ENCODE measurements around the gene SPEN.
A peak's percentile ranks its signal among the peaks of the same experiment; 100 is the strongest.

The SPEN gene

DNA sequence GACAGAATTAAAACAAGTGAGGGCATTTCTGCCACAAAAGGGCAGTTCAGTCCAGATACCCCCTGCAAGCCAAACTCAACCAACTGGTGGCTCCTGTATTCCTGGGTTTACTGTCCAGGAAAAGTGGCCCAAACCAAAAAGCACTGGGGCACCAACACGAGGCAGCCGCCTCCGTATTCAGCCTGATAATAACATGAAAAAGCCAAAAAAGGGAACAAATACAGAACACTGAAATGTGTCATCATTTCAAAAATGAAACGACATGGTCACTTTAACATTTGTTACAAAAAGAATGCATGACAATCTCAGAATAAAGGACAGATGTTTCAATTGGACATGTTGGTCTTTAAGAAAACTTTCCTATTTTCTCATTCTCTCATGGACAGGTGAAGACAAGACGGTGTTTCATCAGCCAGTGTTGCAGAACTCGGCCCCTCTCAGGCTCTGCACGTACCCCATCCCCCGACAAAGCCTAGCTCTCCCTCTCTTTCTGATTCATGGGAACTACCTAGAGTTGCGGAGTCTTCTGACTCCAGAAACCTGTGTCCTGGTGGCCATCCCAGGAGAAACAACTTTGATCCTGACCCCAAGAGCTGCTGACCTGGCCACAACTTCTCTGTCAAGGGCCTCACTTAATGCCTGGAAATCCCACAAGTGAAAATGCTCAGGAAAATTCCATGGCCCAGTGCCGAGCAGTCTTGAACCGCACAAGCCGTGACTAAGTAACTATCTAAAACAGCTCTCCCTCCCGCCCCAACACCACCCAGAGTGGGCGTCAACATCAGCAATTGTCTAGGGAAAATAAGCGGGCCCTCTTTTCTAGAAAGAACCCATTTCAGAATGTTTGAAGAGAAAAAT is 101.3 kb downstream of the SPEN start:
- DNase-seq (ENCODE audit: low read depth): no peak

DNA sequence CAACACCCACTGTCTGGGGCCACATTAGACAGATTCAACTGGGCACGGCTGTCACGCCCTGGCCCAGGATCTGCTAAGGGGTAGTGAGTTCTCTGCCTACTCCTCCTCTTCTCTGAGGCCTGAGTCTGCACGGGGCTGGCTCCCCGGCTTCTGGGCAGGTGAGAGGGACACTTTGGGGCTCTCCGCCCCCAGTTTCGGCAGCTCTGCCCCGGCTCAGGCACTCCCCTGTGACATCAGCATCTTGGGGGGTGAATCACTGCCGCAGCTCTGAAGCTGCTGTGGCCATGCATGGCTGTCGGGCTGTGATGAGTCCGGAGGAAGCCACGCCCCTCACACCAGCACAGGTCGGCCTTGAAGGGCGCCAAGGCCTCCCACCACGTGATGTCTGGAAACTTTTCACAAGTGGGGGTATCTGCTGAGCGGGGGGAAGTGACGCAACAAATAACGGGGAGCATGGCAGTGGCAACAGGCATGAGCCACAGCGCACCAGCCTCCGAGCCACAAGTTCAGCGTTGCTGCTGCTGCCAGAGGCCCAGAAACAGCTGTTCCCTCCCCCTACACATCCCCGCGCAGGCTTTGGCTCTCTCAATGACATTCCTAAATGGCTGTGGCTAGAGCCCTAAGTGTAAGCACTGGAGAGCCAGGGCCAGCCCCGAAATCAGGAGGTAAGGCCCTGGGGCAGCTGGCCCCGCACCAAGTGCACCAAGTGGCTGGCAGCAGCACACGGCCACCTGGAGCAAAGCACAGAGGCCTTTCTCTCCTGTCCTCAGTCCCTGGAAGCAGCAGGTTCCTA is 102.1 kb downstream of the SPEN start:
- DNase-seq (ENCODE audit: low read depth): peak; percentile 79

DNA sequence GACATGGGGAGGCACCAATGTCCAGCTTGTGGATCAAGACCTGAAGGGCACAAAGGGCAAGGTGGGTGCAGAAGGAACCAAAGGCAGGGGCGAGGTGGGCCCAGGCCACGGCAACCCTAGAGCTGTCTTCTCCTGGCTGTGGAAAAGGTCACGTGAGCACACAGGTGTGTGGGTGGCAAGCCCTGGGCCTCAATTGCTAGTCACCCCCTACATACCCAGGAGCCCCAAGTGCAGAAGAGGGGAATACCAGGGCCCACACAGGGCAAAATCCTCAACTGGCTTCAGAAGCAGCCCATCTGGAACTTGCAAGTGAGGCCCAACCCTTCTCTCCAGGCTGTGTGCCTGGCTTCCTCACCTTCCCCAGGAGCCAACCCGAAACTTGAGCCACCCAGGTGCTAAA is 102.8 kb downstream of the SPEN start:
- peak; percentile 18 for DNase-seq (ENCODE audit: low read depth)

DNA sequence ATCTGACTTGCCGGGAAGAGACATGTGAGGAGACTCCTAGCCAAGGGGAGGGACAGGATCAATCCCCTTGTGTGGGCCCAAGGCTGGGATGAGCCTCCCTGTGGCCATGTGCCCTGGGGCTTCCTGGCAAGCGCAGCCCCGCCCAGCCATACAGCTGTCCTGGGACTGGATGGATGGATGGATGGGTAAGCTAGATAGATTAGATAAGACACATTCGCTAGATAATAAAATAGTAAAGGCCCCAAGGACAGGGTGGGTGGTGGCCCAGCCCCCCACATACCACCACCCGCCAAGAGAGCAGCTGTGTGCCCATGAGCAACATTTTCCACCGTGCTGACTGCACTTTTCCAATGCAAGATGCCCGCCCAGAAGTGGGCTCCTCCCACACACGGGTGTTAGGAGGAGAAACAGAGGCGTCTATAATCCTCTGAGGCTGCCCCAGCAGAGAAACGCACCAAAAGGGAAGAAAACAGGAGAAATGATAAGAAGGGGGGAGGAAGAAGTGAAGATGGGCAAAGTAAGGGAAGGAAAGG is 103.3 kb downstream of the SPEN start:
- DNase-seq (ENCODE audit: low read depth): peak; percentile 62

DNA sequence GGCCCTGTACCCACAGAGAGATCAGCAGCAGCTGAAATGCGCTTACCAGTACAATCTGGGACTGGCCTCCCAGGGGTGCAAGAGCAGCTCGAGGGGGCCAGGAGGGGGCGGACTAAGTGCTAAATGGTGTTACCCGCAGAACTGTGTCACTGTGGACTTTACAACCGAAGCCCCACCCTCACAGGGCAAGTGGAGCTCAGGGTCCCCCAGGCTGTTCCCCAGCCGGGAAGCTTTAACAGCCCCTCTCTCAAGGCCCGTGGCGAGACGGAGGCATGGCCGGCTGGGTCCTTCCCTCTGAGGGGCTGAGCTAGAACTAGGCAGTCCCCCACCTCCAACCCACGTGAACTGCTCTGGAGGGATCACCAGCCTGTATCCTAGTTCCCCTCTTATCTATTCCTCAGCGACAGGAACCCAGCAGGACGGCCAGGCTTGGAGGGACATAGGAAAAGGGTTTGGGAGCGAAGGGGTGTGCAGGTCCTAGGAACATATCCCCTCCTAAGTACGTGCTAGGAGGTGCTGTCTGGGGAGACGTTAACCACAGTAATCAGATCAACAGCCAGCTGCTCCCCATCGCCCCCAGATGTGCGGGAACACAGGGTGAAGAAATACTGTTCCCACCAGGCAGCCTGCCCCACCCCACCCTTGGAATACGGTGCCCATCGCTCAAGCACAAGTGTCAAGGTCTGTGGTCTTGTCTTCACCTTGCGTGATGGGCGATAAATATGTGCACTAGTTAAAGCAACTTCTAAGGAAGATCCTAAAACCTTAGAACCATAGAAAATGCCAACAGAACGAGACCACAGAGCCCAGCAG is 104.0 kb downstream of the SPEN start:
- DNase-seq (ENCODE audit: low read depth): peak; percentile 32

DNA sequence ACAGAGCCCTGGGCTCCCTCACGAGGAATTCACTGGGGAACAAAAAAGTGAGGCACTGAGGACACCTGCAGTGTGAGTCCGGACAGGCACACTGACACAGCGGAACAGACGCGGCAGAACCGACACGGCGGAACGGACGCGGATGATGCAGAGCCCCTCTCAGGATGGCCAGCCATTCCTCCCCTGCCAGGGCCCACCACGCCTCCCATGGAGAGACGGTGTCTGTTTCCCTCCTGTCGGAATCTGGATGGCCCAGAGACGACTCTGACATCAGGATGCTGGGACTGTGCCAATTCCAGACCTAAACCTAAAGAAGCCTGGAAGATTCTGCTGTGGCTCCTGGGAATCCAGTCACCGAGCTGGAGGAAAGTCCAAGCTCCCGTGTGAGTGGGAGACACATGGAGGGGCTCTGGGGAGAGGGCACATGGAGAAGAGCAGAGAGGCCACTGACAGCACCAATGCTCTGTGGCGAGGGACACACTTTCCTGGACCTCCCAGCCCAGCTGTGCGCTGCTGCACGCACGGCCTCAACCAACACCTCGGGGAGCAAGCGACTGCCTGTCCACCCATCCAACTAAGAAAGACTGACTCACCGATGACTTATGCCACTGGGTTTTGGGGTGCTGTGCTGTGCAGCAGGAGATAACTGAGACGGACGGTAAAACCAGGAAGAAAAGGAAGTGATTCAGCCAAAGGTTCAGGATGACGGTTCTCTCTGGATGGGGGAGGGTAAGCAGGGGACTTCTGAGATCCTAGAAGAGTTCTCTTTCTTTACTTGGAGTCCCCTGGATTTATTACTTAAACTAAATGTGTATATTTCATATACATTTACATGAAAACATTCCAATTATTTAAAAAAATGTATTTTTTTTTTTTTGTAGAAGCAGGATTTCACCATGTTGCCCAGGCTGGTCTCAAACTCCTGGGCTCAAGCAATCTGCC is 105.1 kb downstream of the SPEN start:
- no peak for DNase-seq (ENCODE audit: low read depth)

DNA sequence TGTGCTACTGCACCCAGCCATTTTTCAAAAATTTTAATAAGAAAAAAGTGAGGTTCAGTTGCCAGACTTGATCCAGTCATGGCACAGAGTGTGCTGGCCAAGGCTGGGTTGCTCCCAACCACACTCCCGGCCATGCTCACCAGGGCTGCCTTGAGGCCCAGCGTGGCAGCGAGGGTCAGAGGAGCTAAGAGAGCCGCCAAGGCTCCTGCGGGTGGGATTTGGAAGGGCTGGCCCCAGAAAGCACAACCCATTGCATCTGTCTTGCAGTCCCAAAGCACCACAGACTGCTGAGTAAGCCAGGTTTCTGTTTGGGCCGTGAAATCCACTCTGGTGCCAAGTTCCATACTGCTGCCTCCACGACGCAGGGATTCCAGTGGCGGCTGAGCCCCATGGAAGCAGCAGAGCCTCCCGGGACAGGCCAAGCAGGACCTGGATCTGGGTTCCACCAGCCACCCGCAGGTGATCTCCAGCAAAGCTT is 105.8 kb downstream of the SPEN start:
- DNase-seq (ENCODE audit: low read depth): no peak

DNA sequence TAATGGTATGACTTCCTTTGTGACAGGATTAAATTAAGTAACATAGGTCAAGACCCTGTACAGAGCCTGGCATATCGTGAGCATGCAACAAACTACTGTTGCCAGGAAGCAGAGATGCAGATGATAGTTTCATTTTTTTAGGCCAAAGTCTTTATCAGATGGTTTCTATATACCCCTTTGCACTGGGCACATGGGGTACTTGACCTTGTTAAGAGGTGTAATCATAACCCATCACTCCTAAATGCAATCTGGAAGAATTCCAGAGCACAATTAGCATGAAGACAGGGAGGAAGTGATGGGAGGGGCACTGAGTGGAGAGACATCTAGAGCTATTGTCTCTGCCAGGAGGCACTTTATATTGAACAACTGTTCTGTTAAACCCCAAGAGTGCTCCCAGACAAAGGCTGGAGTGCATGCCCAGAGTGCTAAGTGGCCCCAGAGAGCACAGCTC is 106.3 kb downstream of the SPEN start:
- DNase-seq (ENCODE audit: low read depth): no peak

DNA sequence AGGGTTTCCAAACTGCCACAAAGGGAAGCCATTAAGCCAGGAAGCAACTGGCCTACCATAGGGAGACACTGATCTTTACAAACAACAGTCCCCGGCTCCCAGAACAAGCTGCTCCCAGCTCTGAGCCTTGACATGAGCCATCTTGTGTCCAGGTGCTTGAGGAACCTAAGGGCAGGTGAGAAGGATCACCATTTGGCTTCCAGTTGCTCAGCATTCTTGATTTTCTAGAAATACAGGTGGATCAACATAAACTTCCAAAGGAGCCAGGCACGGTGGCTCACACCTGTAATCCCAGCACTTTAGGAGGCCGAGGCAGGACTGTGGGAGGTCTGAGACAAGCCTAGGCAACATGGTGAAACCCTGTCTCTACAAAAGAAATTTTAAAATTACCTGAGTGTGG is 106.8 kb downstream of the SPEN start:
- DNase-seq (ENCODE audit: low read depth): no peak

DNA sequence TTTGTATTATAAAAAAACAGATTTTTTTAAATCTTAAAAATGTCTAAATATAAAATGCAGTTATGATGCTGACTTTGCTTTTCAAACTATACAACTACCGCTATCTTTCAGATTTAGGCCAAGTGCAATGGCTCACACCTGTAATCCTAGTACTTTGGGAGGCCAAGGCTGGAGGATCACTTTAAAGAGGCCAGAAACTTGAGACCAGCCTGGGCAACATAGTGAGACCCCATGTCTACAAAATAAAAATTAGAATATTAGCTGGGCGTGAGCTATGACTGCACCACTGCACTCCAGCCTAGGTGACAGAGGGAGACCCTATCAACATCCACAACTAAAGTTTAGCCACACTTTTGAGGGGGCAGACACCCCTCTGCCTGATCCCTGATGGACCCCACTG is 108.0 kb downstream of the SPEN start:
- DNase-seq (ENCODE audit: low read depth): no peak

DNA sequence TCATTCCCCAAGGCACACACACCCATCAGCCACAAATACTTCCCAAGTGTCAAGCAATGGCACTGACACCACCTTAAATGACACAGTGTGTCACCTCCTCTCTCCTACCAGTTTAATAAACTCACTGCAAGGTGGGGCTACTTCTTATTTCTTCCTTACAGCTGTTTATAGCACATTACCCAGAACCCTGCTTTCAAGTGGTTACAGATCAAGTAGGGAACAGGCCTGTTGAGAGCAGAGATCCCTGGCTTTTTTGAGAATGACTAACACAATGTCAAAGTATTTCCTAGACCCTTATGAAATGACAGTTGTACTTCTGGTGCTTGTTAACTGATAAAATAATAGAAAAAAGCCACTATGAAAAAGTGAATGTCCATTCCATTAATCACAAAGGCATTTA is 108.6 kb downstream of the SPEN start:
- DNase-seq (ENCODE audit: low read depth): no peak

DNA sequence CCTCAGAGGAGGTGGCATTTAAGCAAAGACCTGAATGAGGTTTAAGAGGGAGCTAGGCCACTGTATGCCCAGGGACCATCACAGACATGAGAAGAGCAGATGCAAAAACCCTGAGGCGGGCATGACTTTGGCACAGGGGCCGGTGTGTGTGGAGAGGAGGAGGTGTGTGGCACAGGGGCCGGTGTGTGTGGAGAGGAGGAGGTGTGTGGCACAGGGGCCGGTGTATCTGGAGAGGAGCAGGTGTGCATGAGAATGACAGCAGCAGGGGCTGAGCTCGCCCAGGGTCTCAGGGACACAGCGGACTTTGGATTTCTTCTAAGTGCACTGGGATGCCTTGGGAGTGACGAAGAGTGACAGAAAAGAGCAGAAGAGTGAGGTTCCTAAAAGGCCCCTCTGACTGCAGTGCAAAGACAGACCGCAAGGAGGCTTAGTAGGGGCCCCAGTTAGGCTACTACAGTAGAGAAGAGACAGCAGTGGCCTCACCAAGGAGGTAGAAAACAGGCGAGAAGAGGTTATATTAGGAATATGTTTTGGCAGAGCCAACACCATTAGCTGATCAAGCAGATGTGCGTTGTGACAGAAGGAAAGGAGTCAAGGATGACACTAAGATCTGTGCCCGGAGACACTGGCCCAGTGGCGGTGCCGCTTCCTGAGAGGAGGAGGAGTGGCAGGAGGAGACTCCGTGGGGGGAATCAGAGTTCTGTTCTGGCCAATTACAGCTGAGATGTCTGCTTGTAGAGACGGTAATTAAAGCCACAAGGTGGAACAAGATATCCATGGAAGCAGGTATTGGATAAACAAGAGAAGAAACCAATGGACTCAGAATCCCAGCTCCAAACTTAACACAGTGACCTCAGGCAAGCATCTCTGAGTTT is 110.0 kb downstream of the SPEN start:
- DNase-seq (ENCODE audit: low read depth): no peak

DNA sequence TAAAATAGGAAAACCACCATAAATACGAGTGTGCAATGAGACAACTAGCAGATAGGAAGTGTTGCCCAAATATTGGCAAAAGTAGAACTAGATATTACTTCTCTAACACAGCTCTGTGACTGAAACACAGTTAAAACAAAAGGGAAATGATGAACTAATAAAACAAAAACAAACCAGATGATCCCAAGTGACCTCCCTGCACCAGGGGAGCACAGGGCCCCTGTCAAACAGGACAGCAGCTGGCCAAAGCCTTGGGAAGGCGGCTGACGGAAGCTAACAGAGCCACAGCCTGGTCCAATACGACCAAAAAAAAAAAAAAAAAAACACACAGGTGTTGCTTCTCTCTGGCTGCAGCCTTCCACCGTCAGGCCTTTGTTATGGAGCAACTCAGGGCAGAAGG is 110.6 kb downstream of the SPEN start:
- no peak for DNase-seq (ENCODE audit: low read depth)

DNA sequence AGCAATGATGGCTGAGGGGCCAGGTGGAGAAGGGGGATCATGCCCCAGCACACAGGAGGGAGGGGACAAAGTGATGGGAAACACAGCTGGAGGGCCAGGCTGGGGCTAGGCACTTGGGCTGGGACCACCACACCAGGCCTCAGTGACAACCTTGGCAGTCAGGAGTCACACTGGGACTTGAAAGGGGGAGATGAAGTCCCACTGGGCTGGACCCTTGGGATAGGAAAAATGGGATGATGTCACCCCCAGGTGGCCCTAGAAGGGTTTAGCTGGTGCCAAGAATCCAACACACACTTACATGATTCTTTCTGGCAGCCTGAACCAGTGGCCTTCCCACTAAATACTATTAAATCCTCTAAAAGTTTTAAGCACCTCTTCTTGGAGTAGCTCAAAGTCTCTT is 111.3 kb downstream of the SPEN start:
- no peak for DNase-seq (ENCODE audit: low read depth)

DNA sequence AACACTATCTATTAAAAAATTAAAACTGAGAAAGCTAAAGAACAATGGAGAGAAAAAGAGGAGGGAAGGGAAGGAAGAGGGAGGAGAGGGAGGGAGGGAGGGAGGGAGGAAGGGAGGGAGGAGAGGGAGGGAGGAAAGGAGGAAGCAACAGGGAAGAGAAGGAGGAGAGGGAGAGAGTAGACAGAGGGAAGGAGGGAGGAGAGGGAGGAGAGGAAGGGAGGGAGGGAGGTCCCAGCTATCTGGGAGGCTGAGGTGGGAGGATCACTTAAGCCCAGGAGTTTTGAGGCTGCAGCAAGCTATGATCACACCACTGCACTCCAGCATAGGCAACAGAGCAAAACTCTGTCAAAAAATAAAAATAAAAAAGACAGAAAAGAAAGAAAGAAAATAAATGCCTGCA is 111.9 kb downstream of the SPEN start:
- no peak for DNase-seq (ENCODE audit: low read depth)

DNA sequence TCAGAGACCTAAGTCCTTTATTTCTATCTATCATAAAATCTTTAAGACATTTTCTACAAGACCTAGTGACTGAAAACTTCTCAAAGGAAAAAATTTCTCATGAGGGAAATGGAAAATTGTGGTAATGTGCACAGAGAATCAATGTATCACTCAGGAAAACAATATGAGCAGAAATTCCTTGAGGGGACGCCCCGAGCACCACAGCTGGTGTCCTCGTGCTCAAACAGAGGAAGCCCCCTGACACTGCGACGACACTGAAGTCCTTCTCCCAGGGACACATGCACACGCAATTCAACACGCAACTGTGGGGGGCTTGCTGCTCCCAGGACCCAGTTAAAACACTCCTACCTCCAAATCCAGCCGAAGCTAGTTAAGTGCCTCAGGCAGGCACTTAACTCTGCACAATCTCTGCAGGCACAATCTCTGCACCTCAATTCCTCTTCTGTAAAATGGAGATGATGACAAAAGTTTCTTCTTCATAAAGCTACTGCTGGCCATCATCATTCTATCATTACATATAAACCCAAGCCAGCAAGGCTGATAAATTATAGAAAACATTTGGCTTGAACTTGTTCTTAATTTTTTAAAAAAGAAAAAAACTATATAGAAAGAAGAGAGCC is 112.4 kb downstream of the SPEN start:
- DNase-seq (ENCODE audit: low read depth): no peak

DNA sequence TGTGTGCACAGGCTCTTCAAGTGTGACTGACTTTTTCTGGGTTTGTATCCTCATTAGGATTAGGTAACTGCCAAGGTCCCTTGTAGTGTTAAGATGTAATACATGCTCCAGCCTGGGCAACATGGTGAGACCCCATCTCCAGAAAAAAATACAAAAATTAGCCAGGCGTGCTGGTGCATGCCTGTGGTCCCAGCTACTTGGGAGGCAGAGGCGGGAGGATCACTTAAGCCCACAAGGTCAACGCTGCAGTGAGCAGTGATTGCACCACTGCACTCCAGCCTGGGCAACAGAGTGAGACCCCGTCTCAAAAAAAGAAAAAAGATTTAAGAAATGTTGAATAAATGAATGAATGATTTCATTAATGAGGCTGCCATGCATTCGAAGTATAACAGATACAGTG is 113.3 kb downstream of the SPEN start:
- no peak for DNase-seq (ENCODE audit: low read depth)

DNA sequence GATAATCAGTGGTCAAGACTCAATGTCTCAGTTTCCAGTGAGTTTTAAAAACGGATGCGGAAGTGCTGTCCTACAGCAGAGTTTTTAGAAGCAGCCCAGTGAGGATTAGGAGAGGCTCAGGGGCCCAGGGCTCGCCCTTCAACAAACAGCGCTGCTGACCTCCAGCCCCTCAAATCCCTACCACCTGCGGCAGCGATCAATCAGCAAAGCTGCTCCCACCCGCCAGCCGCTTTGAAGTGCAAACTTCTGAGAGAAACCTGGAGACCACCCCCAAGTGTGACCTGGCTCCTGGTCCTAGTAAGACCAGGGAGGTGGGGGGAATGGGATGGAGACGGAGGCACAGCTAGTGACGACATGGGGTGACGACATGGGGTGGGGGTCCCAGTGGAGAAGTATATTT is 114.0 kb downstream of the SPEN start:
- no peak for DNase-seq (ENCODE audit: low read depth)

DNA sequence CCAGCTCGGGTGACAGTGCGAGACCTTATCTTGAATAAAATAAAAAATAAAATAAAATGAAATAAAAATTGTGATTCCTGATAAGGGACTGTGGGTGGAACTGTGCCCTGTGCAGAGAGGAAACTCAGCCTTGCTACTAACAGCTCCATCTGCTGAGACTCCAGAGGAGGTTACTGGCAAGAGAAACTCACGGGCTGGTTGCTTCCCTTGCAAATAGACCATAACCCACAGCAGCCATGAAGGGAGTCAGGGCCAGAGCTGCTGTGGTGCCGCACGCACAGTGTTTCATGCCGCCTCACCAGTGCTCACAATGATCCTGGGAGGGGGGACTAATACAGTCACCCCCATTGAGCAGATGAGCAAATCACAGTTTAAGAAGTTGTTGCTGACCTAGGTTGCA is 114.7 kb downstream of the SPEN start:
- DNase-seq (ENCODE audit: low read depth): no peak
